Measurements from ENCODE around the gene PLCB1. TPM values are rescaled to one million over a fixed set of nuclear protein-coding genes. Genes with fewer than 3 reads are reported as not detected.

The PLCB1 gene
- total and polyA plus RNA-seq, 2 of the 4 experiments (the other 2 are of a cell fraction): 5.6 to 16.1 TPM

- H3K14ac ChIP-seq (replicated peaks; ENCODE audit: low read depth, low read length): peak overlapping the region; percentile 18; the same call in 1 of the 2 replicates
- peak overlapping the region; percentile 86 for H2BK20ac ChIP-seq (ENCODE audit: low read depth, low read length)
- H3K27me3 ChIP-seq (ENCODE audit: control insufficient read depth, insufficient read depth, low read length): no peaks in the 10 kb centered on the region
- peak overlapping the region; percentile 11; the same call in 1 of the 2 replicates for H3K56ac ChIP-seq (ENCODE audit: extremely low read depth, insufficient read depth, low read length)
- 0 out of 2 replicates have a peak overlapping the region, but pooled peaks have one; percentile 3 for H3K4me2 ChIP-seq (ENCODE audit: low read depth, low read length)
- peak; percentile 21 for DNase-seq
- H2AK9ac ChIP-seq (replicated peaks; ENCODE audit: low read depth, low read length, poor library complexity): no peak overlapping the region
- H3K9me3 ChIP-seq (ENCODE audit: control insufficient read depth, insufficient read depth, low read length): no peaks in the 10 kb centered on the region
- peak overlapping the region; percentile 88 for H4K5ac ChIP-seq (ENCODE audit: low read depth, low read length)
- BruUV-seq (replicated peaks): no TSS peak
- H3K4me1 ChIP-seq (ENCODE audit: control insufficient read depth, insufficient read depth, low read length): peaks cover 11% of the 10 kb centered on the region
- WGBS, 2 experiments (ENCODE audit: extremely low coverage in 2 of 2, insufficient read length in 1 of 2): no CpG with 5 or more reads among the region's 4 CpGs
- no peaks in the 10 kb centered on the region for H3K36me3 ChIP-seq (ENCODE audit: control insufficient read depth, insufficient read depth, low read length)
- peak overlapping the region; percentile 39 to 65 for H4K8ac ChIP-seq (ENCODE audit: low read depth in 2 of 2, low read length in 2 of 2)
- ChIA-PET CTCF (no interaction called here), POLR2A (ENCODE audit: unreplicated experiment) (no interaction called here)
- H3K9me1 ChIP-seq (ENCODE audit: insufficient read depth, low read length): no peaks in the 10 kb centered on the region
- in situ Hi-C loops (cut with MboI; ENCODE audit: low sequenced_read_pairs) (loop anchor here (5.0 to 10.0 kb wide), 2 partner anchors 194 to 507 kb away; no protein-coding TSS in a partner anchor), dilution Hi-C loops (cut with HindIII; ENCODE audit: low sequenced_read_pairs, unreplicated experiment) (no loop called here), intact Hi-C loops (cut with micrococcal nuclease) (no loop called here)
- H3K18ac ChIP-seq (ENCODE audit: low read depth, low read length): peak overlapping the region; percentile 68
- peak overlapping the region; percentile 81 for H2AK5ac ChIP-seq (ENCODE audit: low read depth, low read length)
- no peak overlapping the region for H2AFZ ChIP-seq (replicated peaks; ENCODE audit: low read length, poor library complexity)
- no peak overlapping the region for H3K9ac ChIP-seq (ENCODE audit: low read depth, low read length)
- H4K20me1 ChIP-seq (ENCODE audit: insufficient read depth, low read length): no peaks in the 10 kb centered on the region
- peak overlapping the region; percentile 100 for H2BK5ac ChIP-seq (ENCODE audit: low read depth, low read length, poor library complexity, severe bottlenecking)
- peak overlapping the region; percentile 50; the same call in 1 of the 2 replicates for H4K91ac ChIP-seq (ENCODE audit: insufficient read depth, low read depth, low read length)
- H3K23ac ChIP-seq (ENCODE audit: low read depth, low read length): peak overlapping the region; percentile 16; the same call in 1 of the 2 replicates
- H3K79me1 ChIP-seq (ENCODE audit: low read depth in 1 of 2, low read length in 2 of 2): peaks cover 0 to 6% of the 10 kb centered on the region in 2 experiments; a peak in 1 of 4 replicates
- peak overlapping the region; percentile 83 for H3K27ac ChIP-seq (ENCODE audit: insufficient read depth, low read length)
- peak overlapping the region; percentile 95; the same call in 2 of the 3 replicates for H2BK15ac ChIP-seq (ENCODE audit: low read depth, low read length)
- peak overlapping the region; percentile 61 for H2BK120ac ChIP-seq (ENCODE audit: low read depth, low read length)
- peak overlapping the region; percentile 77 for H3K4ac ChIP-seq (ENCODE audit: low read depth, low read length)
- no peak for ATAC-seq (ENCODE audit: low read depth)
- H3K4me3 ChIP-seq (ENCODE audit: insufficient read depth, low read depth, low read length): no peak overlapping the region
- TF ChIP-seq RAD21 (IDR thresholded peaks at IDR 0.05; ENCODE audit: low read length) (no peak), USF2 (IDR thresholded peaks at IDR 0.05; ENCODE audit: low read depth, low read length) (no peak), CHD1 (IDR thresholded peaks at IDR 0.05; ENCODE audit: low read depth, low read length) (no peak), CTCF (conservative IDR thresholded peaks at IDR 0.05; ENCODE audit: low read depth, low read length) (no peak), RCOR1 (IDR thresholded peaks at IDR 0.05; ENCODE audit: insufficient replicate concordance, low read length) (no peak), FOS (IDR thresholded peaks at IDR 0.05; ENCODE audit: low read depth, low read length) (no peak), CEBPB (IDR thresholded peaks at IDR 0.05; ENCODE audit: low read depth, low read length) (no peak), NFE2L2 (IDR thresholded peaks at IDR 0.05; ENCODE audit: low read depth, low read length) (no peak), RFX5 (IDR thresholded peaks at IDR 0.05; ENCODE audit: low read depth, low read length) (no peak), ELK1 (IDR thresholded peaks at IDR 0.05; ENCODE audit: borderline replicate concordance, low read depth, low read length) (no peak), POLR2A (IDR thresholded peaks at IDR 0.05; ENCODE audit: low read depth, low read length) (no peak), BHLHE40 (IDR thresholded peaks at IDR 0.05; ENCODE audit: low read depth, low read length) (no peak), MAFK (IDR thresholded peaks at IDR 0.05; ENCODE audit: low read depth, low read length) (no peak), SMC3 (IDR thresholded peaks at IDR 0.05; ENCODE audit: low read depth, low read length) (no peak), MXI1 (IDR thresholded peaks at IDR 0.05; ENCODE audit: borderline replicate concordance, low read depth, low read length) (no peak)
Observed at GRCh38 chr20:8858181-8858787, 726.2 kb downstream of the PLCB1 start.
